GM12878 (cell line): Measurements from ENCODE around the gene SLC4A9. TPM values are rescaled to one million over a fixed set of nuclear protein-coding genes. Genes with fewer than 3 reads are reported as not detected.
A peak's percentile ranks its signal among the peaks of the same experiment; 100 is the strongest.

Experiments
- ATAC-seq: fragments of 200-7000 bp; cut with Tn5 transposase; 3 replicates; pipeline ENCODE4 v1.9.1; 2020; ENCODE audit warnings: mild to moderate bottlenecking, moderate library complexity
- BruUV-seq: library from RNA; stranded (reverse); fragments of 400-500 nt; replicated peaks from 2 replicates; lab custom pipeline; 2021; lab: Mats Ljungman, UMichigan
- CTCF ChIA-PET: fragments of 300-600 bp; sonication (Branson Sonifier 250); formaldehyde crosslinking; extraction: SDS; loops from one replicate; lab custom pipeline; 2021; ENCODE audit warnings: inconsistent platforms; lab: Yijun Ruan, JAX
- POLR2A ChIA-PET: fragments of 350-600 bp; formaldehyde crosslinking; extraction: SDS; loops from one replicate; lab custom pipeline; 2021; ENCODE audit warnings: inconsistent platforms; lab: Charles Lee
- RAD21 ChIA-PET: fragments of 300-600 bp; sonication (Branson Sonifier 250); formaldehyde crosslinking; loops from one replicate; lab custom pipeline; 2023; ENCODE audit warnings: antibody characterized with exemption; ENCODE audit not compliant: unreplicated experiment; lab: Charles Lee
- SMC1A ChIA-PET: fragments of 300-600 bp; sonication (Branson Sonifier 250); formaldehyde crosslinking; loops from one replicate; lab custom pipeline; 2023; ENCODE audit not compliant: unreplicated experiment, uncharacterized antibody; lab: Charles Lee
- DNase-seq: peaks from one replicate; pipeline ENCODE4 v3.0.0-alpha.2; 2011; ENCODE audit warnings: low read depth, low spot score
- FAIRE-seq: peaks from 3 replicates; lab custom pipeline; 2011; peaks lifted over from hg19 to GRCh38; lab: Jason Lieb, UNC
- H2AFZ ChIP-seq: 2 replicates; pipeline ENCODE4 v1.6.0; 2011; ENCODE audit warnings: low read depth, low read length, control low read depth; ENCODE audit not compliant: control insufficient read depth
- H3K27ac ChIP-seq: 2 replicates; pipeline ENCODE4 v1.5.1; 2011; ENCODE audit warnings: control low read depth; ENCODE audit not compliant: control insufficient read depth, insufficient read depth
- H3K27me3 ChIP-seq, 2 experiments: replicated peaks in 1 of 2; 2 replicates each; pipeline versions ENCODE4 v1.6.0 to v1.6.1; 2011; ENCODE audit warnings: low read length in 1 of 2; ENCODE audit not compliant: control insufficient read depth in 2 of 2, insufficient read depth in 2 of 2
- H3K36me3 ChIP-seq, 2 experiments: 2 replicates each; pipeline ENCODE4 v1.5.1; 2011; ENCODE audit warnings: low read length in 1 of 2; ENCODE audit not compliant: control insufficient read depth in 2 of 2, insufficient read depth in 2 of 2
- H3K4me1 ChIP-seq: 2 replicates; pipeline ENCODE4 v1.6.1; 2011; ENCODE audit warnings: mild to moderate bottlenecking, low read length, moderate library complexity, mixed read lengths; ENCODE audit not compliant: control insufficient read depth, insufficient read depth
- H3K4me2 ChIP-seq: 2 replicates; pipeline ENCODE4 v1.6.0; 2011; ENCODE audit warnings: control low read depth; ENCODE audit not compliant: control insufficient read depth, insufficient read depth
- H3K4me3 ChIP-seq: fragments of 200-600 bp; sonication (generic); 2 replicates; pipeline ENCODE4 v1.5.1; 2016
- H3K79me2 ChIP-seq: 2 replicates; pipeline ENCODE4 v1.6.0; 2011; ENCODE audit warnings: low read length; ENCODE audit not compliant: control insufficient read depth, insufficient read depth
- H3K9ac ChIP-seq: 2 replicates; pipeline ENCODE4 v1.8.0; 2011; ENCODE audit warnings: low read length, control low read depth, mixed read lengths; ENCODE audit not compliant: control insufficient read depth, insufficient read depth
- H3K9me3 ChIP-seq: replicated peaks from 3 replicates; pipeline ENCODE4 v1.5.1; 2011; ENCODE audit warnings: mild to moderate bottlenecking, low read length; ENCODE audit not compliant: control insufficient read depth, insufficient read depth
- H4K20me1 ChIP-seq: 2 replicates; pipeline ENCODE4 v1.6.0; 2011; ENCODE audit not compliant: control insufficient read depth, insufficient read depth
- EZH2 ChIP-seq: IDR thresholded peaks from 2 replicates; pipeline ENCODE4 v1.6.1; 2012; ENCODE audit warnings: low read depth, mild to moderate bottlenecking, control low read depth, inconsistent platforms, low read length, borderline replicate concordance; ENCODE audit not compliant: control insufficient read depth
- MLLT1 ChIP-seq: fragments of 450-650 bp; IDR thresholded peaks from 2 replicates; pipeline ENCODE4 v1.6.1; 2016; ENCODE audit warnings: mild to moderate bottlenecking
- NR2F1 ChIP-seq: fragments of 450-650 bp; conservative IDR thresholded peaks from 2 replicates; pipeline ENCODE4 v1.6.1; 2017; ENCODE audit warnings: mild to moderate bottlenecking
- TBL1XR1 ChIP-seq: IDR thresholded peaks from 2 replicates; pipeline ENCODE4 v1.6.1; 2012; ENCODE audit warnings: low read depth, low read length, improper control_type of control experiment
- WGBS: methylation state at CpG from one replicate; pipeline ENCODE4 v1.1.6; 2016; ENCODE audit warnings: low lambda C conversion rate; ENCODE audit not compliant: insufficient replicate concordance, insufficient coverage; ENCODE audit errors: missing lambda C conversion rate; 5-methylcytosine and 5-hydroxymethylcytosine counted together
- in situ Hi-C: fragments of 300-500 bp; cut with MboI; formaldehyde crosslinking; loops from 9 replicates; pipeline ENCODE4 v1.14.3; 2018; ENCODE audit warnings: mixed read lengths
- intact Hi-C: fragments of 100-400 bp; cut with micrococcal nuclease; formaldehyde crosslinking; loops from one replicate; pipeline ENCODE4 v1.14.2; 2022; ENCODE audit not compliant: unreplicated experiment
- polyA plus RNA-seq, 11 experiments: library from polyadenylated mRNA; depleted of rRNA in 4 of 11; unstranded in 6 of 11; stranded (reverse) in 5 of 11; fragments of >200 nt; fragmentation: Nextera tagmentation in 4 of 11; fragmentation: Illumina TruSeq in 1 of 11; extraction: Ambion mirVana in 4 of 11; extraction: Trizol in 1 of 11; gene quantifications; 1 replicate in 1 of 11; 2 replicates in 10 of 11; pipeline versions ENCODE4 v1.2.1 to v1.2.3, GENCODE V29; 2011 to 2016; ENCODE audit warnings: inconsistent platforms in 2 of 11, missing spikeins in 2 of 11, low read depth in 1 of 11
- total RNA-seq, 4 experiments: library from RNA; depleted of rRNA in 3 of 4; stranded (reverse); fragments of >200 nt in 3 of 4; fragmentation: Illumina TruSeq in 1 of 4; extraction: Trizol in 1 of 4; gene quantifications; 2 replicates each; pipeline versions ENCODE4 v1.2.1 to v1.2.3, GENCODE V29; 2013 to 2021

SLC4A9 gene
- total and polyA plus RNA-seq, 10 of the 15 experiments (the other 5 are each of a cell fraction or from before 2014, with no cell fraction given), result 0.03 to 0.05 (median 0.05) TPM; not detected in 7

GRCh38 chr5:140403613-140404012 lies 43.6 kb downstream of the SLC4A9 start:
- Histone ChIP-seq H3K4me1 (no peaks in the 10 kb centered on the region; the same call in 1 of the 2 replicates), H3K27me3 (no peaks in the 10 kb centered on the region), H2AFZ (no peak overlapping the region), H3K4me2 (peak overlapping the region; percentile 95), H3K9me3 (no peaks in the 10 kb centered on the region), H3K79me2 (peaks cover 87% of the 10 kb centered on the region), H3K4me3 (peak overlapping the region; percentile 85), H3K27ac (no peak overlapping the region), H3K36me3 (peaks cover 0 to 3% of the 10 kb centered on the region in 2 experiments; a peak in 1 of 4 replicates), H3K9ac (peak overlapping the region; percentile 50; the same call in 1 of the 2 replicates), H4K20me1 (no peaks in the 10 kb centered on the region; the same call in 1 of the 2 replicates)
- SMC1A ChIA-PET, result interaction anchor here (0.7 to 1.6 kb wide), 3 partner anchors 10 to 308 kb away, joined by 3 to 4 read pairs (median 3); no protein-coding TSS in a partner anchor
- FAIRE-seq, result no peak
- no peak for TF ChIP-seq TBL1XR1
- 0 out of 2 replicates have a peak, but pooled peaks have one; percentile 32 for TF ChIP-seq NR2F1
- no peak for TF ChIP-seq MLLT1
- no peak for TF ChIP-seq EZH2
- DNase-seq, result no peak
- RAD21 ChIA-PET, result no interaction called here
- BruUV-seq, result no TSS peak
- WGBS, result 38% methylated on average over 5 of the region's 5 CpGs
- POLR2A ChIA-PET, result interaction anchor here (0.5 to 1.3 kb wide), 5 partner anchors 11 to 365 kb away, joined by 3 to 8 read pairs (median 3); partner anchors contain the start of gene HBEGF
- in situ Hi-C loops (loop anchor here (25.0 kb wide), 1 partner anchor 1209 kb away; the partner anchor contains the start of gene DIAPH1), intact Hi-C loops (loop anchor here (5.0 kb wide), 3 partner anchors 129 to 234 kb away; partner anchors contain the start of gene TMCO6)
- no peak for ATAC-seq
- CTCF ChIA-PET, result interaction anchor here (1.4 kb wide), 1 partner anchor 307 kb away, joined by 5 read pairs; no protein-coding TSS in a partner anchor
